GM10847 (cell line): ENCODE results near the gene ACRBP.

ENCODE experiments used
- POLR2A ChIP-seq: IDR thresholded peaks from 2 replicates; pipeline ENCODE4 v1.6.1; 2011; ENCODE audit not compliant: insufficient read length; ENCODE audit errors: extremely low read depth

Gene ACRBP

GRCh38 chr12:6647083-6647604 is at the start of gene ACRBP:
Gene ACRBP, minus strand, starts transcription at chr12:6647432. Its CDS starts 66 bp downstream, at chr12:6647366.
- peak; percentile 16 for TF ChIP-seq POLR2A

- TF ChIP-seq POLR2A, result no peak
These were observed 48.2 kb upstream of the ACRBP start for GRCh38 chr12:6695313-6696045.

- no peak for TF ChIP-seq POLR2A
These were observed 47.5 kb upstream of the ACRBP start for GRCh38 chr12:6694701-6695100.

GRCh38 chr12:6693832-6694355 is 46.7 kb upstream of the ACRBP start:
- no peak for TF ChIP-seq POLR2A

GRCh38 chr12:6692888-6693287 is 45.7 kb upstream of the ACRBP start:
- no peak for TF ChIP-seq POLR2A

GRCh38 chr12:6691473-6691872 is 44.2 kb upstream of the ACRBP start:
- TF ChIP-seq POLR2A, result no peak

- peak; percentile 66 for TF ChIP-seq POLR2A
These were observed 42.0 kb upstream of the ACRBP start, which contains the start of gene ZNF384 for GRCh38 chr12:6688999-6689882. Gene ZNF384, minus strand, starts transcription at chr12:6689375. Its CDS starts 9,855 bp downstream, at chr12:6679520.

GRCh38 chr12:6688543-6688998 is 41.3 kb upstream of the ACRBP start:
- no peak for TF ChIP-seq POLR2A

GRCh38 chr12:6685814-6686213 is 38.6 kb upstream of the ACRBP start:
- TF ChIP-seq POLR2A, result no peak

GRCh38 chr12:6684609-6685008 is 37.4 kb upstream of the ACRBP start:
- no peak for TF ChIP-seq POLR2A

- no peak for TF ChIP-seq POLR2A
These were observed 29.7 kb upstream of the ACRBP start for GRCh38 chr12:6676962-6677361.

- no peak for TF ChIP-seq POLR2A
These were observed 24.9 kb upstream of the ACRBP start for GRCh38 chr12:6672143-6672542.

GRCh38 chr12:6667559-6668210 is 20.5 kb upstream of the ACRBP start:
- no peak for TF ChIP-seq POLR2A

GRCh38 chr12:6666211-6666610 is 19.0 kb upstream of the ACRBP start:
- TF ChIP-seq POLR2A, result no peak

GRCh38 chr12:6664902-6665301 is 17.7 kb upstream of the ACRBP start:
- no peak for TF ChIP-seq POLR2A
